ENCODE data around the gene PDYN. TPM values are rescaled to one million over a fixed set of nuclear protein-coding genes. Genes with fewer than 3 reads are reported as not detected.
"Not testable (repeated sequence)": the region's sequence is repeated elsewhere in the genome, so short reads cannot be mapped to it uniquely, and the experiment has no call there.

PDYN gene
- total and polyA plus RNA-seq, 2 donors (not counting 1 experiment from before 2014, with no cell fraction given) = not detected

- no peak overlapping the region for H2AFZ ChIP-seq (ENCODE audit: insufficient read depth, low read depth, low read length, poor library complexity, severe bottlenecking)
- peaks cover 0 to 4% (median 0%) of the 10 kb centered on the region in 3 donors for H3K9me3 ChIP-seq (ENCODE audit: control extremely low read depth in 1 of 3, control insufficient read depth in 2 of 3, insufficient read depth in 1 of 3, low read length in 2 of 3)
- DNase-seq = no peak
- WGBS (ENCODE audit: insufficient coverage) = 22% methylated on average over 3 of the region's 3 CpGs
- no peak for ATAC-seq (ENCODE audit: low read depth)
- Mint-ChIP-seq H3K4me3 (no peak overlapping the region), H3K27ac (no peak overlapping the region), H3K27me3 (peaks cover 48% of the 10 kb centered on the region), H3K4me1 (no peaks in the 10 kb centered on the region), H3K9me3 (ENCODE audit: insufficient read depth) (no peaks in the 10 kb centered on the region)
- no peaks in the 10 kb centered on the region for H3K4me1 ChIP-seq (ENCODE audit: control insufficient read depth in 2 of 2, insufficient read depth in 2 of 2, low read length in 2 of 2)
- CTCF ChIA-PET = interaction anchor here (0.6 kb wide), 1 partner anchor 11 kb away, joined by 3 read pairs; no protein-coding TSS in a partner anchor
- intact Hi-C loops (cut with micrococcal nuclease) = no loop called here
- H3K79me2 ChIP-seq (ENCODE audit: control insufficient read depth, insufficient read depth, low read length) = no peaks in the 10 kb centered on the region
- TF ChIP-seq CTCF (IDR thresholded peaks at IDR 0.05) (no peak), EZH2 (IDR thresholded peaks at IDR 0.05; ENCODE audit: borderline replicate concordance, insufficient read depth, low read depth, low read length, poor library complexity, severe bottlenecking) (no peak)
- H3K27ac ChIP-seq (ENCODE audit: low read length in 2 of 2) = no peak overlapping the region
- H3K27me3 ChIP-seq (replicated peaks in 1 of 4; ENCODE audit: control extremely low read depth in 1 of 4, control insufficient read depth in 3 of 4, insufficient read depth in 4 of 4, low read length in 3 of 4) = peaks cover 0 to 28% (median 5%) of the 10 kb centered on the region in 4 experiments
- H3K9ac ChIP-seq (ENCODE audit: low read length) = no peak overlapping the region
- no peak overlapping the region for H3K4me2 ChIP-seq (replicated peaks; ENCODE audit: low read depth, low read length, poor library complexity, severe bottlenecking)
- H3K36me3 ChIP-seq (replicated peaks in 1 of 2; ENCODE audit: control extremely low read depth in 1 of 2, control insufficient read depth in 1 of 2, extremely low read depth in 1 of 2, insufficient read depth in 2 of 2, low read length in 1 of 2) = no peaks in the 10 kb centered on the region
- no peak overlapping the region for H3K4me3 ChIP-seq (ENCODE audit: control extremely low read depth in 1 of 5, extremely low read depth in 1 of 5, insufficient read depth in 1 of 5, low read depth in 2 of 5, low read length in 4 of 5)
- H4K20me1 ChIP-seq (ENCODE audit: control insufficient read depth, insufficient read depth, low read length, poor library complexity, severe bottlenecking) = no peaks in the 10 kb centered on the region
- POLR2A ChIA-PET = no interaction called here
Measured at GRCh38 chr20:2038161-2038560, 44.3 kb upstream of the PDYN start.

GRCh38 chr20:2037296-2037914, 43.5 kb upstream of the PDYN start:
- no peak overlapping the region for H3K4me2 ChIP-seq (replicated peaks; ENCODE audit: low read depth, low read length, poor library complexity, severe bottlenecking)
- H3K4me1 Mint-ChIP-seq = no peaks in the 10 kb centered on the region
- no peaks in the 10 kb centered on the region for H3K9me3 Mint-ChIP-seq (ENCODE audit: insufficient read depth)
- H3K4me3 ChIP-seq (ENCODE audit: control extremely low read depth in 1 of 5, extremely low read depth in 1 of 5, insufficient read depth in 1 of 5, low read depth in 2 of 5, low read length in 4 of 5) = no peak overlapping the region
- no peak overlapping the region for H3K27ac ChIP-seq (ENCODE audit: low read length in 2 of 2)
- H3K9ac ChIP-seq (ENCODE audit: low read length) = no peak overlapping the region
- ATAC-seq (ENCODE audit: low read depth) = no peak
- no peak for TF ChIP-seq EZH2 (IDR thresholded peaks at IDR 0.05; ENCODE audit: borderline replicate concordance, insufficient read depth, low read depth, low read length, poor library complexity, severe bottlenecking)
- no peak for TF ChIP-seq CTCF (IDR thresholded peaks at IDR 0.05)
- WGBS (ENCODE audit: insufficient coverage) = 80% methylated on average over 3 of the region's 4 CpGs
- CTCF ChIA-PET = interaction anchor here (1.2 kb wide), 1 partner anchor 31 kb away, joined by 3 read pairs; no protein-coding TSS in a partner anchor
- no peaks in the 10 kb centered on the region for H3K4me1 ChIP-seq (ENCODE audit: control insufficient read depth in 2 of 2, insufficient read depth in 2 of 2, low read length in 2 of 2)
- H3K79me2 ChIP-seq (ENCODE audit: control insufficient read depth, insufficient read depth, low read length) = no peaks in the 10 kb centered on the region
- H3K4me3 Mint-ChIP-seq = no peak overlapping the region
- peaks cover 48% of the 10 kb centered on the region for H3K27me3 Mint-ChIP-seq
- no peaks in the 10 kb centered on the region for H3K36me3 ChIP-seq (replicated peaks in 1 of 2; ENCODE audit: control extremely low read depth in 1 of 2, control insufficient read depth in 1 of 2, extremely low read depth in 1 of 2, insufficient read depth in 2 of 2, low read length in 1 of 2)
- no peak overlapping the region for H3K27ac Mint-ChIP-seq
- peaks cover 0 to 4% (median 0%) of the 10 kb centered on the region in 3 donors for H3K9me3 ChIP-seq (ENCODE audit: control extremely low read depth in 1 of 3, control insufficient read depth in 2 of 3, insufficient read depth in 1 of 3, low read length in 2 of 3)
- peaks cover 0 to 29% (median 8%) of the 10 kb centered on the region in 4 experiments for H3K27me3 ChIP-seq (replicated peaks in 1 of 4; ENCODE audit: control extremely low read depth in 1 of 4, control insufficient read depth in 3 of 4, insufficient read depth in 4 of 4, low read length in 3 of 4)
- POLR2A ChIA-PET = no interaction called here
- intact Hi-C loops (cut with micrococcal nuclease) = no loop called here
- H2AFZ ChIP-seq (ENCODE audit: insufficient read depth, low read depth, low read length, poor library complexity, severe bottlenecking) = no peak overlapping the region
- H4K20me1 ChIP-seq (ENCODE audit: control insufficient read depth, insufficient read depth, low read length, poor library complexity, severe bottlenecking) = no peaks in the 10 kb centered on the region
- DNase-seq = no peak

GRCh38 chr20:2036357-2036756, 42.5 kb upstream of the PDYN start:
- H3K4me3 Mint-ChIP-seq; H3K9me3 ChIP-seq (ENCODE audit: control extremely low read depth in 1 of 3, control insufficient read depth in 2 of 3, insufficient read depth in 1 of 3, low read length in 2 of 3); H3K4me1 Mint-ChIP-seq; intact Hi-C loops (cut with micrococcal nuclease); ATAC-seq (ENCODE audit: low read depth); H4K20me1 ChIP-seq (ENCODE audit: control insufficient read depth, insufficient read depth, low read length, poor library complexity, severe bottlenecking); H3K27ac ChIP-seq (ENCODE audit: low read length in 2 of 2); DNase-seq; H2AFZ ChIP-seq (ENCODE audit: insufficient read depth, low read depth, low read length, poor library complexity, severe bottlenecking); H3K36me3 ChIP-seq (replicated peaks in 1 of 2; ENCODE audit: control extremely low read depth in 1 of 2, control insufficient read depth in 1 of 2, extremely low read depth in 1 of 2, insufficient read depth in 2 of 2, low read length in 1 of 2); H3K27ac Mint-ChIP-seq; H3K4me2 ChIP-seq (replicated peaks; ENCODE audit: low read depth, low read length, poor library complexity, severe bottlenecking); H3K4me1 ChIP-seq (ENCODE audit: control insufficient read depth in 2 of 2, insufficient read depth in 2 of 2, low read length in 2 of 2); H3K9ac ChIP-seq (ENCODE audit: low read length); POLR2A ChIA-PET; H3K4me3 ChIP-seq (ENCODE audit: control extremely low read depth in 1 of 5, extremely low read depth in 1 of 5, insufficient read depth in 1 of 5, low read depth in 2 of 5, low read length in 4 of 5); H3K9me3 Mint-ChIP-seq (ENCODE audit: insufficient read depth); H3K79me2 ChIP-seq (ENCODE audit: control insufficient read depth, insufficient read depth, low read length): not testable (repeated sequence)
- H3K27me3 Mint-ChIP-seq = peaks cover 55% of the 10 kb centered on the region
- CTCF ChIA-PET = interaction anchor here (1.2 kb wide), 1 partner anchor 30 kb away, joined by 3 read pairs; no protein-coding TSS in a partner anchor
- 97% methylated on average over 4 of the region's 4 CpGs for WGBS (ENCODE audit: insufficient coverage)
- peaks cover 0 to 37% (median 10%) of the 10 kb centered on the region in 4 experiments for H3K27me3 ChIP-seq (replicated peaks in 1 of 4; ENCODE audit: control extremely low read depth in 1 of 4, control insufficient read depth in 3 of 4, insufficient read depth in 4 of 4, low read length in 3 of 4)

Measured in B cell (primary cell).